ENCODE measurements around the gene TTBK2.

The TTBK2 gene

GRCh38 chr15:42693942-42694341 lies 226.6 kb downstream of the TTBK2 start:
- DNase-seq (ENCODE audit: low read depth in 2 of 2) = no peak

GRCh38 chr15:42693496-42693895 lies 227.1 kb downstream of the TTBK2 start:
- DNase-seq (ENCODE audit: low read depth in 2 of 2) = no peak

- no peak for DNase-seq (ENCODE audit: low read depth in 2 of 2)
Observed at GRCh38 chr15:42692997-42693396, 227.6 kb downstream of the TTBK2 start.

- DNase-seq (ENCODE audit: low read depth in 2 of 2) = no peak
Observed at GRCh38 chr15:42692536-42692935, 228.0 kb downstream of the TTBK2 start.

- no peak for DNase-seq (ENCODE audit: low read depth in 2 of 2)
Observed at GRCh38 chr15:42691770-42692169, 228.8 kb downstream of the TTBK2 start.

- DNase-seq (ENCODE audit: low read depth in 2 of 2) = no peak
Observed at GRCh38 chr15:42691308-42691707, 229.3 kb downstream of the TTBK2 start.
